Vagina (tissue), 2 donors: ENCODE data around the gene DLX6.

Experiments
- CTCF ChIP-seq, 3 experiments: fragments of 450-650 bp in 2 of 3; fragments of 200-600 bp in 1 of 3; sonication (generic) in 1 of 3; IDR thresholded peaks; one replicate each; pipeline ENCODE4 v1.5.1; 2017 to 2019; ENCODE audit warnings: antibody characterized with exemption in 3 of 3, mild to moderate bottlenecking in 2 of 3, moderate library complexity in 2 of 3
- POLR2AphosphoS5 ChIP-seq, 2 donors: sonication (generic); formaldehyde crosslinking; IDR thresholded peaks; one replicate each; pipeline ENCODE4 v1.9.0; 2017; ENCODE audit warnings: antibody characterized with exemption in 2 of 2, mild to moderate bottlenecking in 2 of 2, low read depth in 1 of 2; ENCODE audit not compliant: insufficient read depth in 1 of 2

- TF ChIP-seq POLR2AphosphoS5 (IDR thresholded peaks at IDR 0.05; ENCODE audit: insufficient read depth in 1 of 2, low read depth in 1 of 2) (no peak), CTCF (IDR thresholded peaks at IDR 0.05) (no peak)
These were observed 11.2 kb downstream of the DLX6 start for GRCh38 chr7:97016381-97017191.
